ENCODE data around the gene TNKS1BP1.

DNA sequence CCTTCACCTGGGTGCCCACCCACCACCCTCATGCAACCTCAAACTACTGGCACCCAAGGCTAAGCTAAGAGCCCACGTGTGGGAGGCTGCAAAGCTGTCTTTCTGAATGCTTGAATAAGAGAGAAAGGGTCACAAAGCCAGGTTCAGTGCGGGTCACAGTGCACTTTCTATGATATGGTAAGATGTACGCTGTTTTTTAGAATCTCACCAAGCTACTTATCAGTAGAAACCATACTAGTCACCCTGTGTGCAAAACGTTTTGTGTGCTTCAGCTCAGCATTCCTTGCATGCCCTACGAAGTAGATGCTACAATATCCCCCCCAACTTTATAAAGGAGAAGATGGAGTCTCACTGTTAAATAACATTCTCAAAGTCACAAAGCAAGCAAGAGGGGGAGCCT, 28.3 kb upstream of the TNKS1BP1 start:
- TF ChIP-seq CBX2 (IDR thresholded peaks at IDR 0.05; ENCODE audit: insufficient read depth, low read length, poor library complexity, severe bottlenecking) = no peak
- no peak for TF ChIP-seq FIP1L1 (IDR thresholded peaks at IDR 0.05; ENCODE audit: low read depth, low read length, poor library complexity, severe bottlenecking)
- TF ChIP-seq PYGO2 (tag; IDR thresholded peaks at IDR 0.05) = no peak; the same call in 1 of the 2 replicates
- TF ChIP-seq U2AF2 (optimal IDR thresholded peaks at IDR 0.05; ENCODE audit: low read depth, low read length) = no peak
- TF ChIP-seq CREB1 (IDR thresholded peaks at IDR 0.05) = no peak
- TF ChIP-seq CREB1 (CRISPR knock-in tag; IDR thresholded peaks at IDR 0.05) = no peak
- TF ChIP-seq RCOR1 (IDR thresholded peaks at IDR 0.05; ENCODE audit: borderline replicate concordance in 1 of 2, low read depth in 2 of 2, low read length in 2 of 2) = no peak
- TF ChIP-seq BCL6 (CRISPR knock-in tag; IDR thresholded peaks at IDR 0.05) = no peak
- TF ChIP-seq STAG1 (CRISPR knock-in tag; IDR thresholded peaks at IDR 0.05; ENCODE audit: borderline replicate concordance) = no peak
- no peak for TF ChIP-seq MED1 (CRISPR knock-in tag; IDR thresholded peaks at IDR 0.05; ENCODE audit: borderline replicate concordance)
- TF ChIP-seq RBBP5 (IDR thresholded peaks at IDR 0.05; ENCODE audit: borderline replicate concordance, insufficient read depth, low read length, poor library complexity, severe bottlenecking) = no peak
- TF ChIP-seq POLR2A (conservative IDR thresholded peaks at IDR 0.05) = no peak
- no peak for TF ChIP-seq POLR2AphosphoS5 (IDR thresholded peaks at IDR 0.05; ENCODE audit: control insufficient read depth, insufficient read depth, low read depth, low read length)

All from K562 (cell line).